NK-92 (cell line): ENCODE measurements around the gene MLNR.

Source experiments
- DNase-seq: peaks from one replicate; lab custom pipeline; 2025; ENCODE audit not compliant: unreplicated experiment; lab: John Stamatoyannopoulos, UW

MLNR gene, protein sequence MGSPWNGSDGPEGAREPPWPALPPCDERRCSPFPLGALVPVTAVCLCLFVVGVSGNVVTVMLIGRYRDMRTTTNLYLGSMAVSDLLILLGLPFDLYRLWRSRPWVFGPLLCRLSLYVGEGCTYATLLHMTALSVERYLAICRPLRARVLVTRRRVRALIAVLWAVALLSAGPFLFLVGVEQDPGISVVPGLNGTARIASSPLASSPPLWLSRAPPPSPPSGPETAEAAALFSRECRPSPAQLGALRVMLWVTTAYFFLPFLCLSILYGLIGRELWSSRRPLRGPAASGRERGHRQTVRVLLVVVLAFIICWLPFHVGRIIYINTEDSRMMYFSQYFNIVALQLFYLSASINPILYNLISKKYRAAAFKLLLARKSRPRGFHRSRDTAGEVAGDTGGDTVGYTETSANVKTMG

DNA sequence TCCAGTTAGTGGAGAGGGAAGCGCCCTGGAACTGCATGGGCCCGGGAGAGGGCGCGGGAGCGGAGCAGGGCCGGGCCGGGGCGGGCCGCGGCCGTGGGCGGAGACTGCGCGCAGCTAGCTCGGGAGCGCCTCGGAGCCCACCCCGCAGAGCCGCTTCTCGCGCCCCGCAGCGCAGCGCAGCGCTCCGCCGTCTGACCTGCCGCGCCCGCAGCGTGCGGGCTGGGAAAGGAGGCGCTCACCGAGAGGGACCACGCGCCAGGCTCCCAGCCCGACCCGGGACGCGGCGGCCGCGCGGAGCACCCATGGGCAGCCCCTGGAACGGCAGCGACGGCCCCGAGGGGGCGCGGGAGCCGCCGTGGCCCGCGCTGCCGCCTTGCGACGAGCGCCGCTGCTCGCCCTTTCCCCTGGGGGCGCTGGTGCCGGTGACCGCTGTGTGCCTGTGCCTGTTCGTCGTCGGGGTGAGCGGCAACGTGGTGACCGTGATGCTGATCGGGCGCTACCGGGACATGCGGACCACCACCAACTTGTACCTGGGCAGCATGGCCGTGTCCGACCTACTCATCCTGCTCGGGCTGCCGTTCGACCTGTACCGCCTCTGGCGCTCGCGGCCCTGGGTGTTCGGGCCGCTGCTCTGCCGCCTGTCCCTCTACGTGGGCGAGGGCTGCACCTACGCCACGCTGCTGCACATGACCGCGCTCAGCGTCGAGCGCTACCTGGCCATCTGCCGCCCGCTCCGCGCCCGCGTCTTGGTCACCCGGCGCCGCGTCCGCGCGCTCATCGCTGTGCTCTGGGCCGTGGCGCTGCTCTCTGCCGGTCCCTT, at the start of gene MLNR:
MLNR (plus strand) TSS at position 303 of the 820 bp plus-strand sequence; CDS start at position 303, 0 bp downstream.
- DNase-seq = no peak

DNA sequence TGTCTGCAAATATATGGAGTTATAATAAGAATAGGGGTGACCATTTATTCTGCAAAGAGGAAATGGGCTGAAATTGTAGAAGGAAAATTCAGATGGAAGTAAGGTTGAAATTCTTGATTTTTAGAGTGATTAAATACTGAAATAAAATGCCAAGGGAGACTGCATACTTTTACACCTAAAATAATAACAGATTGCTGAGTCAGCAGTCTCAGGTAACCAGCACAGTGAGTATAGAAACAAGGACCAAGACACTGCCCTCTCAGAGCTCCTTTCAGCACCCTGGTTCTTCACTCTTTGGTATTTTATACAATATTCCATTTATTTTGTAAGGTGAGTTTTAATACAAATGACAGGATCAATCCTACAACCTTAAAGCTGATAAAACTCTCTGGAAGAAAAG, 48.8 kb upstream of the MLNR start:
- no peak for DNase-seq

DNA sequence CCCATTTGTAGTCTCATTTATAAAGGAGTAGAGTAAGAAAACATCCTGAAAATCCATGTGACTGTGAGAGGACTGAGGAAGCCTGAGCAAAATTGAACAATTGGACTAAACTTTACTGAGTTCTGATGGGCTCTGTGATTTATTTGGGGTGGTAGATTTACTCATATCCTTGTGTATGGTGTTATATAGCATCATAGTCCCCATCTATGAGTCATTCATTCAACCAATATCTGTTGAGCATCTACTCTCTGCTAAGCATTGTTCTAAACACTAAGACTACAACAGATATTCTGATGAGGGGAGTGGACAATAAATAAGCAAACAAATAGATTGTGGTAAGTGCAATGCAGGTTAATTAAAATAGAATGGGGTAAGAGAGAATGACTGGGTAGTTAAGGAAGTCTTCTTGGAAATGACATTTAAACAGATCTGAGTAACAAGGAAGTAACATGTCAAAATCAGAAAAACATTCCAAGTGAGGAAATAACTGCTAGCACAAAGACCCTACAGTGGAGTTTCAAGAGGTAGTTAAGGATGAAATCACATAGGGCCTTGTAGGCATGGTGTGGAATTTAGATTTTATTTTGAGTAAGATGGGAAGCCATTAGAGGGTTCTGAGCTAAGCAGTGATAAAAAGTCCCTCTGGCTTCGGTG, 36.3 kb upstream of the MLNR start:
- no peak for DNase-seq

DNA sequence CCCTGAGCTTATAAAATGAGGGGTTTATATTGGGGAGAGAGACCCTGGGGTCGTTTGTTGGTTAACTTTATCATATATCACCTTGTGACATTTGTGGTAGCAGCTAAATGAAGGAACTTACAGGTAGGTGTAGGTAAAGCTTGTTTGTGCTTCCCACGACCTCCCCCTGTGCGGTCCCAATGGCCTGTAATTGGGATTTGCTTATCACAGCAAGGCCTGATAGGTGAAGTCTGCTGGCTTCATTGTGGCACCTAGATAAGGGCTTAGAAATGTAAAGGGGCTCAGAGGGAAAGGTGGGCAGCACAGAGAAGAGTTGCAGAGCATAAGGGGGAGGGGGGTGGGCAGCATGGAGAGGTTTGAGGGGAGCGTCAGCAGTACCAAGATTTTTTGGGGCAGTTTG, 35.5 kb upstream of the MLNR start:
- DNase-seq = no peak

DNA sequence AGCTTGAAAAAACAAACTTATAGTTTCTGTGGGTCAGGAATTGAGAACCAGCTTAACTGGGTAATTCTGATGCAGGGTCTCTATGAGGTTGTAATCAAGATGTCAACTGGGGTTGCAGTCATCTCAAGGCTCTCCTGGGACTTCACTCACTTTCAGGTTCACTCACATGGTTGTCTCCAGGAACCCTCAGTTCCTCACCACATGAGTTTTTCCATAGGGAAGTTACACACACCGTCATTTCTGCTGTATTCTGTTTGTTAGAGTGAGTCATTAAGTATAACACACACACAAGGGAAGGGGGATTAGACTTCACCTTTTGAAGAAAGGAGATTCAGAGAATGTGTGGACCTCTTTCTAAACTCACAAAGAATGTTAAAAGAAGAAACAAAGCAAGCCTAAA, 34.9 kb upstream of the MLNR start:
- DNase-seq = no peak

DNA sequence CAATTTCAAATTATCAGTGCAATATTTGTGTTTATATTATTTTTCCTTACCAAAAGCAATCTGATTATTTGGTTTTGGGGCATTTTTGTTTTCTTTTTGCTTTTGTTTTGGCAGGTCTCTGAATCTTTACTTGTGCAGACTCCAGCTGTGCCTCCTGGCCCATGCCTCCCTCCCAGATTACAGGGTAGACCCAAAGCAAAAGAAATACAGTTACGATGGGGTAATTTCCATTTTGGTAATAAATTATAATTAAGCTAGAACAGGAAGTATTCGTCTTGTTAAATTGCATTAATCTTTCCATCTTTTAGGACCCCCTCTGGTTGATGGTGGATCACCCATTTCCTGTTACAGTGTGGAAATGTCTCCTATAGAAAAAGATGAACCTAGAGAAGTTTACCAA, 29.2 kb upstream of the MLNR start:
- no peak for DNase-seq

DNA sequence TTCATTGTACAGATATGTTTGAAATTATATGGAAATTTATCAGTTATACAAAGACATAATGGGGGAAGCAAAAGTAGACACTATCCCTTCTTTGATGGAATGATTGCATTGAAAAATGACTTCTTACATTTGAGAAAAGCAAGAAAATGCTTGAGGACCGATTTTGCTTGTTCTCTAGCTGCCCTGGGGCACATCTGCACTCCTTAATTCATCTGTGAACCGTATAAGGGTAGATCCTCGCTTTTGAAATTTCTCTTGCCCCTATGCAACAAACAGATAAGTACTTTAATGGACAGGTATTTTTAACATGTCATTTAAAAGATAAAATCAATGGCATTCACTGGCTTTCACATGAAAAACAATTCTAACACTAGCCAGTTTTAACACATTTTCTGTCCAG, 13.5 kb upstream of the MLNR start:
- no peak for DNase-seq

DNA sequence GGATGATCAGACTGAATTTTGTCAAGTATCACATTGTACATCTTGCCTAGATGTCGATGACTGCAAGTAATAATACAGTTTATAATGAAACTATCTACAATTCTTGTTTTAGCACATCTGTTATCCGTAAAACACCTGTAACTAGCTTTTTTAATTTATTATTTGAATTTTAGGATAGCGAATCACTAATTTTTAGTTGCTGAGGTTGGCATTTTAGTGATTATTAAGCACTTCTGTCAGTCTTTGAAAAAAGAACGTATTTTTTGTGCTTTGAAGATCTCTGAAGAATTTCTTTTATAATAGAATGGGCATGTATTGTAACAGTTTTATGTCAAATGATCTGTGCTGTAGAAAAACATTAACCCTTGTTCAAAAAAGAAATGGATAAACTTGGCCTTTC, 11.5 kb upstream of the MLNR start:
- DNase-seq = no peak

DNA sequence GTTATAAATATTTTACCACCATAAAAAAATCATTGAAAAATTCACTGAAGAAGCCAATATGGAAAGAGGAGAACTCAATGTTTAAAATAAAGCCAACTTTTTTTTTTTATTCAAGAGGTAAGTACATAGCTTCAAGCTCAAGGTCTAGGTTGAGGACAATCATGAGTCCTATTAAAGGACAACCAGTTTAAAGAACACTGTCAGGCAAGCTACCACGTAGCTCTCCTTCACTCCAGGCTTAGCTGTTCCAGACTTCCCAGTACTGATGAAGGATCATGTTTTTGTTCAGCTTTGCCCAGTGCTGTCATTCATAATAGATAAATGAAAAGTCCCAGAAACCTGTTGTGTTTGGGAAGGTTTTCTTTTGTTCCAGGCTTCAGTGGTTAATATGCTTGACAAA, 10.0 kb upstream of the MLNR start:
- no peak for DNase-seq

DNA sequence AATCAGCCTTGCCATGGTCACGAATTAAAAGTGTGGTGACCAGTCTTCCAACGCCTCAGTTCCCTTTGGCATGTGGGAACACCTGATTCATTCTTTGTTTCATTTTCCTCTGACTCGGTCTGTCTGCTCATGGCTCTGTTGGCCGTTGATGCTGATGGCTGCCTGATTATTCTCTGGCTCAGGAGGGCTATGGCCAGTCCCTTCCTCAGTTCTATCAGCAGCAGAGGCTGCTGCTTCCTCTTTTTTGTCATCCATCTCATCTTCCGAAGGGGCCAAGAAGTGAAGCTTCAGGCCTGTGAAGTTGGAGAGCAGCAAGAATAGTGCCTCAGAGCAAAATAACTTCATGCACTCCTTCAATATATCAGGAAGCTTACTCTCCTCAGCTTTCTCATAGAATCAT, 9.5 kb upstream of the MLNR start:
- DNase-seq = no peak

DNA sequence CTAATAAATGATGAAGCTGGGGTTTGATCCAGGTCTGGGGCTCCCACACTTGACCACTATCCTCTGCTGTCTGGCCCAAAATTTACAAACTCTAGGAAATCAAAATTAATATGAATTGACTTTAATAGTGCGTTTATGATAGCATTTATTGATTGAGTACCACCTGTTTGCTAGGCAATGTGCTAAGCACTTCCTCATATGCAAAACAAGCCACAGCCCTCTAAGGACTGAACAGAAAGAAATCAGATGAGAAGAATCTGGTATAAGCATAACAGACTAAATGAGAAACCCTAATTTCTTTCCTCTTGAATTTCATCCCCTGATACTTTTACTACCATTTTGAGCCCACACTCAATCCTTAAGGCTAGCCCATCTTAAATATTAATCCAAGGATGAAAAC, 6.6 kb upstream of the MLNR start:
- DNase-seq = no peak

DNA sequence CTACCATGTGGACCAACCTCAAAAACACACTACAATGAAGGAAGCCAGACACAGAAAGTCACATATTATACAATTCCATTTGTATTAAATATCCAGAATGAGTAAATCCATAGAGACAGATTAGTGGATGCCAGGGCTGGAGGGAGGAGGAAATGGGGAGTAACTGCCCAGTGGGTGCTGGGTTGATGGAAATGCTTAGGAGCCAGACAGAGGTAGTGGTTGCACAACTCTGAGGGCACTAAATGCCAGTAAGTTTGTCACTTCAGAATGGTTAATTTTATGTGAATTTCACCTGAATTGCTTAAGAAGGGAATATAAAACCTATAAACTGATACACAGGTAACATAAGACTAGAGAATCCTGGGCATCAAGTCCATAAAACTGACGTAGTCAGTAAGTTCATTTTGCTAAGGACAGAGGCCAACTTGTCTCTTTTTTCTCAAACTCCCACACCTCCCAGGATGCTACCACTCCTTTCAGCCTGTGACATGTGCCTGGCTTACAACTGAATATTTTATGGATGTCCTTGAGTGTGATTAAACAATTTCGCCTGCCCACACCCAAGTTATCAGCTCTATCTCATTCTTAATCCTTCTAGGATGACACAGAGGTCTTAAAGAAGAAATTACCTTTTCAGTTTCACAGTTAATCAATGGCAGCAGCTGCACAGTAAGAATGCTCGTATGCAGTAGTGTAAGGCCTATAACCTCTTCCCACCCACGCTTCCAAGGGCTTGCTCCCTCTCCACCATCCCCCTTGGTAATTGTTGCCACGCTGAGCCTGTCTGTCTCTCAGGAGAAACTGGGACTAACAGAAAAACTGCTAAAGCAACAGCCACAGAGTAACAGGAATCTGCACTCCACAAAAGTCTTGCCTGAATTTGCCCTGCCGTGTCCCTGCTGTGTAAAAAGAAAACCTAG, 5.9 kb upstream of the MLNR start:
- no peak for DNase-seq

DNA sequence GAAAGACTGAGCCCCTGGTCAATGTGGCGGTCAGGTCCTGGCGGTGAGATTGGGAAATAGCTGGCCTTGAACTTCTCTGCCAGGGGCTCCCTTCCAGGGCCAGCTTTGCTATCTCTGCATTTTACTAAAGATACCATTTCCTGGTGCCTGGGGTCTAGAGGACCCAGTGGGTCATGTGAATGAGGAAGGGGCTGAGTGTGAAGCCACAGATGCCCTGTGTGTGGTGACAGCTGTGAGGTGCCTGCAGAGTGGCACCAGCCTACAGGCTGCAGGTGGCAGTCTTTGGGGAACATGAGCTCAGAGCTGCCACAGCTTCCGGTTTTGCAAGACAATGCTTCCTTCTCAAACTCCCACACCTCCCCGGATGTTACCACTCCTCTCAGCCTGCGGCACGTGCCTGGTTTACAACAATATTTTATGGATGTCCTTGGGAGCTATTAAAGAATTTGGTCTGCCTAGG, 5.2 kb upstream of the MLNR start:
- DNase-seq = no peak

DNA sequence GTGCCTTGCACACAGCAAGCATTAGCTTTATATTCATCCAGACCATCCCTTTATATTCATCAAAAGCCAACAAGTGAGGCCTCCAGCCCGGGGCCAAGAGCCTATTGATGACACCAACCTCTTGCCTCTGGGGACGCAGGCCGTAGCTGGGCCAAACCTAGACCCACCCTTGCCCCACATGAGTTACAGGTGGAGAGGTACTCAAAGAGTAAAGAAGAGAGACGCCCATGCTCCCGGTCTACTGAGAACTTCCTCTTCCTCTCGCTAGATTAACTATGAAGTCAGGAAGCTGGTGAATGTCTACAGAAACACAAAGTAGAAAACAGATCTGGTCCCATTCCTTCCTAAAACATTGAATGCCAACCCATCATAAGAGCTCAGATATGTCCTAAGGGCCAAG, 3.8 kb upstream of the MLNR start:
- no peak for DNase-seq

DNA sequence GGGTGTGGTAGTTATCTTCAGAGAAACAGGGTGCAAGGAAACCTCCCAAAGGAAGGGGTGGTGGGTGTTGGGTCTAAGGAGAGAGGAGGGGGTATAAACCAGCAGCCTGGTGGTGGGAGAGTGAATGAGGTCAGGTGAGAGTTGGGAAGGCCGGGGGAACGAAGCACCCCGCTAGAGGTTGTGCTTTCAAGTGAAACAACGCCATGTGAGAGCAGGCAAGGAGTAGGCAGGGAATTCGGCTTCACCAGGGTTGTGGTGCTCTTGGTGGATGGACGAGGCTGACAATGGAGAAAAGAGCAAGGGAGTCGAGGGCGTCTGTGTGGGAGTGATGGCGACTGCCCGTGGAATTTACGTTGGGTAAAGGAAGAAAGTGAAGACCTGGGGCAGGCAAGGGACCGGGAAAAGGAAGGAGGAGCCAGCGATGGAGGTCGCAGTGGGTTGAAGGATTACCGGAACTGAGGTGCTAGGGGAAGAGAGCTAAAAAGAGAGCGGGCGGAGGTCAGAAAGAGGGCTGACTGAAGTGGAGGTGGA, 2.1 kb upstream of the MLNR start:
- DNase-seq = no peak

DNA sequence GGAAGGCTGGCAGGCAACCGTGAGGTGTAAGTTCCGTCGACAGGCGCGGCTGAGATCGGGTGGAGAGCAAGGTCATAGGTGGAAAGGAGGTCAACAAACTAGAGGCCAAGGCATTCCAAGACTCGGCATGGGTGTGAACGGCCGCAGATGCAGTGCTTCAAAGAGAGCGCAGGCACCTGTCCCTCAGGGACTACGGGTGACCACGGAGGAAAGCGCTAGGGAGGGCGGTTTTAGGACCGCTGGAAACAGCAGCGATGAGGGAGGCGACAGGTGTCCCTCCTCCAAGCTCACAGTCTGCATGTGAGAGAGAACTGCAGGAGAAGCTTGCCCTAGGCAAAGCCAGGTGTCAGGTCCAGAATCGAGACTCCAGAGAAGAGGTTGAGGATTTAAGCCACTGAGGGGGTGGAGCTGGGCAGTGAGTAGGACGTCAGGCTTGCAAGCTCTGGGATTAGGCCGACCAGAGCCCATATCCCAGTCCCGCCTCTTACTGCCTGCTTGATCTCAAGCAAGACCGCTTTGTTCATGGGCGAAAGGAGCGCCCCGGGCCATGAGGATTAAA, 1.6 kb upstream of the MLNR start:
- no peak for DNase-seq

DNA sequence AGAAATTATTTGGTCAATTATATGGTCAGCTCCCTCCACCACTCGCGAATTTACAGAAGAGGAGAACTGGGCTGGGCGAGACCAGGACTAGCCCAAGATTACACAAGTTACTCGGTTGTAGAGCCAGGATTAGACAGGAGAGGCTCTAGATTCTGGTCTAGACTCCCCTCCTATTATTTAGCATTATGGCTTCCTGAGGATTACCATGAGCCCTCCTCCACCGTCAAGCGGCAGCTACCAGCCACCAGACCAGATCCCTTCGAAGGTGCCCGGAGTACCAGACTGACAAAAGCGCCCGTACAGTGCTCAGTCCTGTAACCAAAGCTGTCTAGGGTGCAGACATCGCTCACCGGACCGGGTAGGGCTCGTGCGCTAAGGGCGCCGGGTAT, 497 bp upstream of the MLNR start:
- DNase-seq = no peak

DNA sequence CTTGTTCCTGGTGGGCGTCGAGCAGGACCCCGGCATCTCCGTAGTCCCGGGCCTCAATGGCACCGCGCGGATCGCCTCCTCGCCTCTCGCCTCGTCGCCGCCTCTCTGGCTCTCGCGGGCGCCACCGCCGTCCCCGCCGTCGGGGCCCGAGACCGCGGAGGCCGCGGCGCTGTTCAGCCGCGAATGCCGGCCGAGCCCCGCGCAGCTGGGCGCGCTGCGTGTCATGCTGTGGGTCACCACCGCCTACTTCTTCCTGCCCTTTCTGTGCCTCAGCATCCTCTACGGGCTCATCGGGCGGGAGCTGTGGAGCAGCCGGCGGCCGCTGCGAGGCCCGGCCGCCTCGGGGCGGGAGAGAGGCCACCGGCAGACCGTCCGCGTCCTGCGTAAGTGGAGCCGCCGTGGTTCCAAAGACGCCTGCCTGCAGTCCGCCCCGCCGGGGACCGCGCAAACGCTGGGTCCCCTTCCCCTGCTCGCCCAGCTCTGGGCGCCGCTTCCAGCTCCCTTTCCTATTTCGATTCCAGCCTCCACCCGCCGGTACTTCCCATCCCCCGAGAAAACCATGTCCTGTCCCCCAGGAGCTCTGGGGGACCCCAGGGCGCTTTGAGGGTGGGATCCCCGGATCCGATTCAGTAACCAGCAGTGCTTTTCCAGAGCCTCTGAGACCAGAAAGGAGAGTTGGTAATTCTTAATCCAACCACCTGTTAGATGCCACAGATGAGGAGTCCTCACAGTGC, 885 bp downstream of the MLNR start:
- DNase-seq = no peak

DNA sequence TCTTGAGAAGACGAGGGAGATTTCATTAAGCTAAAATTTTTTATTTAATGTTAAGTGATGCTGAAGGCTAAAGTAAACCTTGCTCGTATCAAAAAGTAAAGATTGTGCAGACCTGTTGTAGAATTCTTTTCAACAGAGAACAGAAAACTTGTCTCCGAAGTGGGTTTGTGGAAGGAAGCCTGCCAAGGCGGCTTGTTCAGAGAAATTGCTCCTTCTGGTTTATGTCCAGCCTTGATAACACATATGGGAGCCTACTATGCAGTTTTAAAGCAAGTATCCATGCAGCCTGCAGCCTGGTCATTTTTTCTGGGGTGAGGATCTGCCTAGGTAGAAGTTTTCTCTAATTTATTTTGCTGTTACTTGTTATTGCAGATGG, 1.4 kb downstream of the MLNR start:
- DNase-seq = no peak
